ENCODE data around the gene POPDC2. TPM values are rescaled to one million over a fixed set of nuclear protein-coding genes. Genes with fewer than 3 reads are reported as not detected.

Gene POPDC2
- total RNA-seq, 1 experiment from 2014 or later: 0.48 TPM

DNA sequence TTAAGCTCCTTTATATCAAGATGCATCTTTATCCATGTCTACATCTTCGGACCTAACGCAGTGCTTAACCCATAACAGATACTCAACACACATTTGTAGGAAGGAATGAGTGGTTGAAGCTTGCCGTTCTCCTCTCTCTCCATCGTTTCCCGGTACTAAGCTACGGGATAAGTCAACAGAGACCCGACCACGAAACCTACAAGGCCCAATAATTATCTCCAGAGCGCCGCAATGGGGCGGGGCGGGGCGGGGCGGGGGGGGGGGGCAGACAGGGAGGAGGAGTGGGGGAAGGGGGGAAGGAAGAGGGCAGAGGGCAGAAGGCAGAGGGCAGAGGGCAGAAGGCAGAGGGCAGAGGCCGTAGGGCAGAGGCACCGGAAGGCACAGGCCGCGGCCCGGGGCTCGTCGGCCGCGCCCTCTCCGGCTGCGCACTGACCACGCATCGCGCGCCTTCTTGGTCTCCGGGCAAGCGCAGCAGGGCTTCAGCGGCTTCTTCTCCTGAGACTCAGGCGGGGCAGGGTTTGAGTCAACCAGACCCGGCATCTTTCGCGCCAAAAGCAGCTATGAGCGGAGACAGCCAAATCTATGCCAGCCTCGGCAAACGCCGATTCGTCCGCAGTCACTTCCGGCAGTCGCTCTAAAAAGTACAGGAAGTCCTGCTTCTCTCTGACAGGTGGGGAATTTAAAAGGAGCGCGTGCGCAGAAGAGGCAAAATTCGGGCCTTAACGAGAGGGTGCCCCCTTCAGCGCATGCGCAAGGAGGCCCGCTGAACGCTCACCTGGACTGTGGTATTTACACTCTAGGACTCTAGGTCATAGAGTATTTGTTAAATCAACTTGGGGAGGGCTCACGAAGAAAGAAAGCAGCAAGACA is 16.6 kb upstream of the POPDC2 start, which contains the start of gene COX17 (continued):
- TF ChIP-seq, protein P1, sequence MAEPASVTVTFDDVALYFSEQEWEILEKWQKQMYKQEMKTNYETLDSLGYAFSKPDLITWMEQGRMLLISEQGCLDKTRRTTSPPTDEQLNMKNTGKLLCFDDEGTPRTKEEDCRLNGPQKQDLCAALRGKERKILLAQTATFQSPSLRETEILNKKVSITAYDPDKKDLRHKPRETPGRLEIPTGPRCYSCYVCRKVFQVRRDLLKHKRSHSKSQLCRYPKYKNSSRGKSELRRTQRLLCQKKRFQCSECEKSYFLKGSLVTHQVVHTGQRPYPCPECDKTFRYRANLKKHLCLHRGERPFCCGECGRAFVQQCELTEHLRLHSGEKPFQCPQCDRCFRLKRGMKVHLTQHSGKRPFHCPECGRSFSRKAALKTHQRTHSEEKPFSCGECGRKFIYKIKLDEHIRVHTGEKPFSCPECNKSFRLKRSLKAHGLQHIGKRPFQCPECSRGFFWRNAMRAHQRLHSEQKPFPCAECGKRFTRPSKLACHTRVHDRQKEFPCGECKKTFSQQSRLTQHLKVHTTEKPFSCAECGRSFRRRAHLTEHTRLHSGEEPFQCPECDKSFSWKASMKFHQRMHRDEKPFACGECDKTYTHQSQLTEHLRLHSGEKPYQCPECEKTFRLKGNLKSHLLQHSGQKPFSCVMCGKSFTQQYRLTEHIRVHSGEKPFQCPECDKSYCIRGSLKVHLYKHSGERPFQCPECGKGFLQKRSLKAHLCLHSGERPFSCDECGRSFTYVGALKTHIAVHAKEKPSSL (CRISPR knock-in tag; conservative IDR thresholded peaks at IDR 0.05): no peak
- TF ChIP-seq, protein P2, sequence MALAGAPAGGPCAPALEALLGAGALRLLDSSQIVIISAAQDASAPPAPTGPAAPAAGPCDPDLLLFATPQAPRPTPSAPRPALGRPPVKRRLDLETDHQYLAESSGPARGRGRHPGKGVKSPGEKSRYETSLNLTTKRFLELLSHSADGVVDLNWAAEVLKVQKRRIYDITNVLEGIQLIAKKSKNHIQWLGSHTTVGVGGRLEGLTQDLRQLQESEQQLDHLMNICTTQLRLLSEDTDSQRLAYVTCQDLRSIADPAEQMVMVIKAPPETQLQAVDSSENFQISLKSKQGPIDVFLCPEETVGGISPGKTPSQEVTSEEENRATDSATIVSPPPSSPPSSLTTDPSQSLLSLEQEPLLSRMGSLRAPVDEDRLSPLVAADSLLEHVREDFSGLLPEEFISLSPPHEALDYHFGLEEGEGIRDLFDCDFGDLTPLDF (CRISPR knock-in tag; IDR thresholded peaks at IDR 0.05): no peak
- TF ChIP-seq NFYB (CRISPR knock-in tag; conservative IDR thresholded peaks at IDR 0.05; ENCODE audit: low read depth) (no peak), JUN (CRISPR knock-in tag; IDR thresholded peaks at IDR 0.05) (no peak), ZNF121 (CRISPR knock-in tag; IDR thresholded peaks at IDR 0.05) (no peak), CDX4 (CRISPR knock-in tag; IDR thresholded peaks at IDR 0.05; ENCODE audit: borderline replicate concordance) (no peak), NFATC4 (CRISPR knock-in tag; IDR thresholded peaks at IDR 0.05) (no peak), FOXJ3 (CRISPR knock-in tag; IDR thresholded peaks at IDR 0.05; ENCODE audit: borderline replicate concordance) (no peak), CBFB (CRISPR knock-in tag; IDR thresholded peaks at IDR 0.05; ENCODE audit: low read depth) (no peak), ZNF263 (CRISPR knock-in tag; IDR thresholded peaks at IDR 0.05; ENCODE audit: low read depth) (no peak), TCF7 (CRISPR knock-in tag; IDR thresholded peaks at IDR 0.05; ENCODE audit: low read depth) (no peak), FOXP1 (CRISPR knock-in tag; IDR thresholded peaks at IDR 0.05; ENCODE audit: borderline replicate concordance) (0 out of 2 replicates have a peak, but pooled peaks have one; percentile 57), ZMAT4 (CRISPR knock-in tag; IDR thresholded peaks at IDR 0.05) (no peak), GRHL2 (CRISPR knock-in tag; IDR thresholded peaks at IDR 0.05; ENCODE audit: insufficient replicate concordance, severe bottlenecking) (no peak), NR1H2 (CRISPR knock-in tag; IDR thresholded peaks at IDR 0.05) (no peak), GABPB1 (CRISPR knock-in tag; IDR thresholded peaks at IDR 0.05) (peak; percentile 54), ELF4 (CRISPR knock-in tag; IDR thresholded peaks at IDR 0.05; ENCODE audit: low read depth) (no peak), HMGA2 (CRISPR knock-in tag; IDR thresholded peaks at IDR 0.05) (no peak)
- TF ChIP-seq, protein P3, sequence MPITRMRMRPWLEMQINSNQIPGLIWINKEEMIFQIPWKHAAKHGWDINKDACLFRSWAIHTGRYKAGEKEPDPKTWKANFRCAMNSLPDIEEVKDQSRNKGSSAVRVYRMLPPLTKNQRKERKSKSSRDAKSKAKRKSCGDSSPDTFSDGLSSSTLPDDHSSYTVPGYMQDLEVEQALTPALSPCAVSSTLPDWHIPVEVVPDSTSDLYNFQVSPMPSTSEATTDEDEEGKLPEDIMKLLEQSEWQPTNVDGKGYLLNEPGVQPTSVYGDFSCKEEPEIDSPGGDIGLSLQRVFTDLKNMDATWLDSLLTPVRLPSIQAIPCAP (CRISPR knock-in tag; IDR thresholded peaks at IDR 0.05): no peak
- TF ChIP-seq, protein P4, sequence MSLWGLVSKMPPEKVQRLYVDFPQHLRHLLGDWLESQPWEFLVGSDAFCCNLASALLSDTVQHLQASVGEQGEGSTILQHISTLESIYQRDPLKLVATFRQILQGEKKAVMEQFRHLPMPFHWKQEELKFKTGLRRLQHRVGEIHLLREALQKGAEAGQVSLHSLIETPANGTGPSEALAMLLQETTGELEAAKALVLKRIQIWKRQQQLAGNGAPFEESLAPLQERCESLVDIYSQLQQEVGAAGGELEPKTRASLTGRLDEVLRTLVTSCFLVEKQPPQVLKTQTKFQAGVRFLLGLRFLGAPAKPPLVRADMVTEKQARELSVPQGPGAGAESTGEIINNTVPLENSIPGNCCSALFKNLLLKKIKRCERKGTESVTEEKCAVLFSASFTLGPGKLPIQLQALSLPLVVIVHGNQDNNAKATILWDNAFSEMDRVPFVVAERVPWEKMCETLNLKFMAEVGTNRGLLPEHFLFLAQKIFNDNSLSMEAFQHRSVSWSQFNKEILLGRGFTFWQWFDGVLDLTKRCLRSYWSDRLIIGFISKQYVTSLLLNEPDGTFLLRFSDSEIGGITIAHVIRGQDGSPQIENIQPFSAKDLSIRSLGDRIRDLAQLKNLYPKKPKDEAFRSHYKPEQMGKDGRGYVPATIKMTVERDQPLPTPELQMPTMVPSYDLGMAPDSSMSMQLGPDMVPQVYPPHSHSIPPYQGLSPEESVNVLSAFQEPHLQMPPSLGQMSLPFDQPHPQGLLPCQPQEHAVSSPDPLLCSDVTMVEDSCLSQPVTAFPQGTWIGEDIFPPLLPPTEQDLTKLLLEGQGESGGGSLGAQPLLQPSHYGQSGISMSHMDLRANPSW (CRISPR knock-in tag; conservative IDR thresholded peaks at IDR 0.05; ENCODE audit: low read depth): no peak
- TF ChIP-seq, protein P5, sequence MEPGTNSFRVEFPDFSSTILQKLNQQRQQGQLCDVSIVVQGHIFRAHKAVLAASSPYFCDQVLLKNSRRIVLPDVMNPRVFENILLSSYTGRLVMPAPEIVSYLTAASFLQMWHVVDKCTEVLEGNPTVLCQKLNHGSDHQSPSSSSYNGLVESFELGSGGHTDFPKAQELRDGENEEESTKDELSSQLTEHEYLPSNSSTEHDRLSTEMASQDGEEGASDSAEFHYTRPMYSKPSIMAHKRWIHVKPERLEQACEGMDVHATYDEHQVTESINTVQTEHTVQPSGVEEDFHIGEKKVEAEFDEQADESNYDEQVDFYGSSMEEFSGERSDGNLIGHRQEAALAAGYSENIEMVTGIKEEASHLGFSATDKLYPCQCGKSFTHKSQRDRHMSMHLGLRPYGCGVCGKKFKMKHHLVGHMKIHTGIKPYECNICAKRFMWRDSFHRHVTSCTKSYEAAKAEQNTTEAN (CRISPR knock-in tag; IDR thresholded peaks at IDR 0.05): no peak
- TF ChIP-seq, protein P6, sequence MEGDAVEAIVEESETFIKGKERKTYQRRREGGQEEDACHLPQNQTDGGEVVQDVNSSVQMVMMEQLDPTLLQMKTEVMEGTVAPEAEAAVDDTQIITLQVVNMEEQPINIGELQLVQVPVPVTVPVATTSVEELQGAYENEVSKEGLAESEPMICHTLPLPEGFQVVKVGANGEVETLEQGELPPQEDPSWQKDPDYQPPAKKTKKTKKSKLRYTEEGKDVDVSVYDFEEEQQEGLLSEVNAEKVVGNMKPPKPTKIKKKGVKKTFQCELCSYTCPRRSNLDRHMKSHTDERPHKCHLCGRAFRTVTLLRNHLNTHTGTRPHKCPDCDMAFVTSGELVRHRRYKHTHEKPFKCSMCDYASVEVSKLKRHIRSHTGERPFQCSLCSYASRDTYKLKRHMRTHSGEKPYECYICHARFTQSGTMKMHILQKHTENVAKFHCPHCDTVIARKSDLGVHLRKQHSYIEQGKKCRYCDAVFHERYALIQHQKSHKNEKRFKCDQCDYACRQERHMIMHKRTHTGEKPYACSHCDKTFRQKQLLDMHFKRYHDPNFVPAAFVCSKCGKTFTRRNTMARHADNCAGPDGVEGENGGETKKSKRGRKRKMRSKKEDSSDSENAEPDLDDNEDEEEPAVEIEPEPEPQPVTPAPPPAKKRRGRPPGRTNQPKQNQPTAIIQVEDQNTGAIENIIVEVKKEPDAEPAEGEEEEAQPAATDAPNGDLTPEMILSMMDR (IDR thresholded peaks at IDR 0.05): no peak
- TF ChIP-seq, protein P7, sequence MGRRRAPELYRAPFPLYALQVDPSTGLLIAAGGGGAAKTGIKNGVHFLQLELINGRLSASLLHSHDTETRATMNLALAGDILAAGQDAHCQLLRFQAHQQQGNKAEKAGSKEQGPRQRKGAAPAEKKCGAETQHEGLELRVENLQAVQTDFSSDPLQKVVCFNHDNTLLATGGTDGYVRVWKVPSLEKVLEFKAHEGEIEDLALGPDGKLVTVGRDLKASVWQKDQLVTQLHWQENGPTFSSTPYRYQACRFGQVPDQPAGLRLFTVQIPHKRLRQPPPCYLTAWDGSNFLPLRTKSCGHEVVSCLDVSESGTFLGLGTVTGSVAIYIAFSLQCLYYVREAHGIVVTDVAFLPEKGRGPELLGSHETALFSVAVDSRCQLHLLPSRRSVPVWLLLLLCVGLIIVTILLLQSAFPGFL (CRISPR knock-in tag; IDR thresholded peaks at IDR 0.05; ENCODE audit: borderline replicate concordance): no peak
- TF ChIP-seq, protein P8, sequence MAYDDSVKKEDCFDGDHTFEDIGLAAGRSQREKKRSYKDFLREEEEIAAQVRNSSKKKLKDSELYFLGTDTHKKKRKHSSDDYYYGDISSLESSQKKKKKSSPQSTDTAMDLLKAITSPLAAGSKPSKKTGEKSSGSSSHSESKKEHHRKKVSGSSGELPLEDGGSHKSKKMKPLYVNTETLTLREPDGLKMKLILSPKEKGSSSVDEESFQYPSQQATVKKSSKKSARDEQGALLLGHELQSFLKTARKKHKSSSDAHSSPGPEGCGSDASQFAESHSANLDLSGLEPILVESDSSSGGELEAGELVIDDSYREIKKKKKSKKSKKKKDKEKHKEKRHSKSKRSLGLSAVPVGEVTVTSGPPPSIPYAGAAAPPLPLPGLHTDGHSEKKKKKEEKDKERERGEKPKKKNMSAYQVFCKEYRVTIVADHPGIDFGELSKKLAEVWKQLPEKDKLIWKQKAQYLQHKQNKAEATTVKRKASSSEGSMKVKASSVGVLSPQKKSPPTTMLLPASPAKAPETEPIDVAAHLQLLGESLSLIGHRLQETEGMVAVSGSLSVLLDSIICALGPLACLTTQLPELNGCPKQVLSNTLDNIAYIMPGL (CRISPR knock-in tag; IDR thresholded peaks at IDR 0.05): no peak
